Fibroblast of lung (primary cell): ENCODE measurements around the gene RHOT1. TPM values are rescaled to one million over a fixed set of nuclear protein-coding genes. Genes with fewer than 3 reads are reported as not detected.

Source experiments
- DNase-seq, 2 donors: peaks; one replicate each; pipeline versions ENCODE4 v3.0.0 to v3.0.0-alpha.2; 2010; ENCODE audit warnings: low read depth in 2 of 2
- H2AFZ ChIP-seq: 2 replicates; pipeline ENCODE4 v1.5.1; 2012; ENCODE audit warnings: low read length, control low read depth, inconsistent platforms
- H3K27ac ChIP-seq: 2 replicates; pipeline ENCODE4 v1.5.1; 2011; ENCODE audit warnings: low read length, control low read depth; ENCODE audit not compliant: insufficient read depth
- H3K27me3 ChIP-seq: 2 replicates; pipeline ENCODE4 v1.5.1; 2011; ENCODE audit warnings: mild to moderate bottlenecking, low read length; ENCODE audit not compliant: control insufficient read depth, insufficient read depth
- H3K36me3 ChIP-seq: 2 replicates; pipeline ENCODE4 v1.5.1; 2011; ENCODE audit warnings: low read length; ENCODE audit not compliant: control insufficient read depth, insufficient read depth
- H3K4me1 ChIP-seq: 2 replicates; pipeline ENCODE4 v1.5.1; 2011; ENCODE audit warnings: low read length; ENCODE audit not compliant: control insufficient read depth, insufficient read depth; ENCODE audit errors: extremely low read depth
- H3K4me2 ChIP-seq: 2 replicates; pipeline ENCODE4 v1.5.1; 2011; ENCODE audit warnings: low read length, control low read depth; ENCODE audit not compliant: insufficient read depth; ENCODE audit errors: extremely low read depth
- H3K4me3 ChIP-seq, 4 experiments: fragments of 200-600 bp in 1 of 4; sonication (generic) in 1 of 4; replicated peaks in 1 of 4; 2 replicates each; pipeline ENCODE4 v1.5.1; 2011 to 2016; ENCODE audit warnings: low read length in 4 of 4, low read depth in 3 of 4, mild to moderate bottlenecking in 3 of 4, control low read depth in 2 of 4, inconsistent platforms in 1 of 4, mixed read lengths in 1 of 4; ENCODE audit not compliant: insufficient read depth in 1 of 4; ENCODE audit errors: control extremely low read depth in 1 of 4
- H3K79me2 ChIP-seq: 2 replicates; pipeline ENCODE4 v1.5.1; 2012; ENCODE audit warnings: mild to moderate bottlenecking, low read length, inconsistent platforms; ENCODE audit not compliant: control insufficient read depth, insufficient read depth
- H3K9ac ChIP-seq: 2 replicates; pipeline ENCODE4 v1.5.1; 2011; ENCODE audit warnings: mild to moderate bottlenecking, low read length, control low read depth; ENCODE audit not compliant: insufficient read depth
- H3K9me3 ChIP-seq: 2 replicates; pipeline ENCODE4 v1.5.1; 2012; ENCODE audit warnings: low read depth, low read length; ENCODE audit not compliant: control insufficient read depth, insufficient read depth
- H4K20me1 ChIP-seq: 2 replicates; pipeline ENCODE4 v1.5.1; 2011; ENCODE audit warnings: low read length; ENCODE audit not compliant: control insufficient read depth, insufficient read depth; ENCODE audit errors: extremely low read depth
- CTCF ChIP-seq, 2 donors: IDR thresholded peaks in 1 of 2; conservative IDR thresholded peaks in 1 of 2; 1 replicate in 1 of 2; 2 replicates in 1 of 2; pipeline ENCODE4 v1.5.1; 2011 to 2012; ENCODE audit warnings: low read length in 2 of 2, control low read depth in 1 of 2, inconsistent platforms in 1 of 2, low read depth in 1 of 2, mild to moderate bottlenecking in 1 of 2
- EZH2 ChIP-seq: IDR thresholded peaks from 2 replicates; pipeline ENCODE4 v1.5.1; 2012; ENCODE audit warnings: low read length, control low read depth, mild to moderate bottlenecking; ENCODE audit errors: missing control alignments
- polyA plus RNA-seq, 2 donors: library from polyadenylated mRNA; depleted of rRNA in 1 of 2; stranded (reverse) in 1 of 2; unstranded in 1 of 2; fragments of >200 nt; gene quantifications; 2 replicates each; pipeline ENCODE4 v1.2.1, GENCODE V29; 2011 to 2012; ENCODE audit warnings: missing spikeins in 1 of 2
- total RNA-seq: library from RNA; depleted of rRNA; stranded (reverse); fragments of >200 nt; gene quantifications from 2 replicates; pipeline ENCODE4 v1.2.1, GENCODE V29; 2014

RHOT1 gene
- total and polyA plus RNA-seq, 2 donors (not counting 1 experiment from before 2014, with no cell fraction given): 45.6 to 58.8 TPM

GRCh38 chr17:32120141-32120540 is 22.2 kb upstream of the RHOT1 start:
- Histone ChIP-seq H3K9ac (no peak overlapping the region), H3K27me3 (peaks cover 8% of the 10 kb centered on the region)
- TF ChIP-seq CTCF (conservative IDR thresholded peaks at IDR 0.05 in 1 of 2, IDR thresholded peaks at IDR 0.05 in 1 of 2; ENCODE audit: low read depth in 1 of 2, low read length in 2 of 2) (no peak), EZH2 (no peak)

GRCh38 chr17:32120716-32121115 is 21.6 kb upstream of the RHOT1 start:
- Histone ChIP-seq H3K79me2 (no peaks in the 10 kb centered on the region), H3K4me2 (no peak overlapping the region), H4K20me1 (no peaks in the 10 kb centered on the region), H3K27ac (no peak overlapping the region), H3K9ac (no peak overlapping the region), H3K36me3 (no peaks in the 10 kb centered on the region), H3K4me3 (no peak overlapping the region), H3K9me3 (no peaks in the 10 kb centered on the region), H3K4me1 (no peaks in the 10 kb centered on the region), H2AFZ (no peak overlapping the region), H3K27me3 (peaks cover 8% of the 10 kb centered on the region)
- DNase-seq: no peak
- no peak for TF ChIP-seq CTCF (conservative IDR thresholded peaks at IDR 0.05 in 1 of 2, IDR thresholded peaks at IDR 0.05 in 1 of 2; ENCODE audit: low read depth in 1 of 2, low read length in 2 of 2)
- TF ChIP-seq EZH2: no peak

More at GRCh38 chr17:32120141-32120540, 22.2 kb upstream of the RHOT1 start:
- H3K36me3 ChIP-seq: no peaks in the 10 kb centered on the region
- H3K4me2 ChIP-seq: no peak overlapping the region
- no peaks in the 10 kb centered on the region for H3K79me2 ChIP-seq
- H3K27ac ChIP-seq: no peak overlapping the region
- H3K4me1 ChIP-seq: no peaks in the 10 kb centered on the region
- H4K20me1 ChIP-seq: no peaks in the 10 kb centered on the region
- no peak overlapping the region for H2AFZ ChIP-seq
- no peak for DNase-seq
- no peak overlapping the region for H3K4me3 ChIP-seq
- no peaks in the 10 kb centered on the region for H3K9me3 ChIP-seq

GRCh38 chr17:32123782-32124181 is 18.5 kb upstream of the RHOT1 start:
- H3K79me2 ChIP-seq: no peaks in the 10 kb centered on the region
- no peaks in the 10 kb centered on the region for H3K9me3 ChIP-seq
- H3K27ac ChIP-seq: no peak overlapping the region
- no peak overlapping the region for H2AFZ ChIP-seq
- H3K4me2 ChIP-seq: no peak overlapping the region
- no peaks in the 10 kb centered on the region for H4K20me1 ChIP-seq
- TF ChIP-seq EZH2 (no peak), CTCF (conservative IDR thresholded peaks at IDR 0.05 in 1 of 2, IDR thresholded peaks at IDR 0.05 in 1 of 2; ENCODE audit: low read depth in 1 of 2, low read length in 2 of 2) (no peak)
- no peaks in the 10 kb centered on the region for H3K4me1 ChIP-seq
- H3K36me3 ChIP-seq: no peaks in the 10 kb centered on the region
- H3K4me3 ChIP-seq: no peak overlapping the region
- H3K9ac ChIP-seq: no peak overlapping the region
- DNase-seq: peak in 1 of 2 donors; percentile 29
- no peaks in the 10 kb centered on the region for H3K27me3 ChIP-seq
